GM11168 (cell line): ENCODE data around the gene STK32C.
"Not testable (repeated sequence)": the region's sequence is repeated elsewhere in the genome, so short reads cannot be mapped to it uniquely, and the experiment has no call there.

Source experiments
- in situ Hi-C: fragments of 300-500 bp; cut with MboI; formaldehyde crosslinking; loops from one replicate; pipeline ENCODE4 v1.12.0; 2022; ENCODE audit warnings: low sequenced_read_pairs; ENCODE audit not compliant: unreplicated experiment

STK32C gene

GRCh38 chr10:132307823-132308586, at the start of gene STK32C:
Gene STK32C, minus strand, starts transcription at chr10:132307950. Its CDS starts 117 bp downstream, at chr10:132307833.
- in situ Hi-C loops, result no loop called here

GRCh38 chr10:132356621-132357195, 49.0 kb upstream of the STK32C start:
- in situ Hi-C loops, result no loop called here

- in situ Hi-C loops, result no loop called here
Observed at GRCh38 chr10:132355754-132356153, 48.0 kb upstream of the STK32C start.

DNA sequence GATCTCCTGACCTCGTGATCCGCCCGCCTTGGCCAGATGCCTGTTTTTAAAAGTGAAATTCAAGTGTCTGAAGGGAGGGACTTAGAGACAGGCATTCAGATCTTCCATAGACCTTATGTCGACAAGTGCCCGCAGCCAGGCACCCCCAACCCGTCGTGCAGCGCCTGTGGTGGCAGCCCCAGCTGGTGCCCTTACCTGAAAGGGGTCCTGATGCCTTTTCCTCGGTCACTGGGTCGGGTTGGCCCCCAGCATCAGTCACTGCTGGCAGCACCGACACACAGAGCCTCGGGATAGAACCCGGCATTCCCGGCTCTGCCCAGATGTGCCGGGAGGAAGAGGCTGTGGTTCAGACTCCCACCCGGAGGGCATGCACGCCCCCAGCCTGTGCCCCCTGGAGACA, 47.5 kb upstream of the STK32C start:
- in situ Hi-C loops, result no loop called here

DNA sequence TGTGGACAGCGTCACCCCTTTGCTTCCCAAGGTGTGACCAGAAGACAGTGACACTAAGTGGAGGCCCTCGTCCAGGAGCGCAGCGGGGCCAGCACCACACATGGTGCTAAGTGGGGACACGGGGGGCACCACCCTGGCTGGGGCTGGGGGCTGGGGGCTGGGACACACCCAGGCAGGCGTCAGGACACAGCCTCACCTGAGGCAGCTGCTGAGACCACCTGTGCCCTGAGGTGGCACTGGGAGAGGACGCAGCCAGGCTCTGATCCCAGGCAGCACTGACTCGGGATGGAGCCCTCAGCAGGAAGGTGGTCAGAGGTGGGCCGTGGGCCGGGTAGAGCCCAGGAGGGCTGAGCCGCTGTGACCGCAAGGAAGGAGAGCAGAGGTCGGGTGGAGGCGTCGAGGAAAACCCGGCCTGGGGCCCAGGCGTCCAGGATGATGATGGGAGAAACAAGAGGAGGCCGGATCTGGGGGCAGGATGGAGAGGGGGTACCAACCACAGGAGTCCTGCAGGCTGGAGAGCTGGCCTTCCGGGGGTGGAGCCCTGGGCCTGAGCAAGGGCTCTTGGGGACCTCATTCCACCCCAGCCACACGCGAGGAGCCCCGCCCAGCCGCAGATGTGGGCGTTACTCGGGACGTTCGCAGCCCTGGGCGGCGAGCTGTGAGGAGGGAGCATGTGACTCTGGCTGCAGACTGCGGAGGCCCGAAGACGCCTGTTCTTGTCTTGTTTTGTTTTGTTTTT, 46.8 kb upstream of the STK32C start:
- in situ Hi-C loops, result no loop called here

DNA sequence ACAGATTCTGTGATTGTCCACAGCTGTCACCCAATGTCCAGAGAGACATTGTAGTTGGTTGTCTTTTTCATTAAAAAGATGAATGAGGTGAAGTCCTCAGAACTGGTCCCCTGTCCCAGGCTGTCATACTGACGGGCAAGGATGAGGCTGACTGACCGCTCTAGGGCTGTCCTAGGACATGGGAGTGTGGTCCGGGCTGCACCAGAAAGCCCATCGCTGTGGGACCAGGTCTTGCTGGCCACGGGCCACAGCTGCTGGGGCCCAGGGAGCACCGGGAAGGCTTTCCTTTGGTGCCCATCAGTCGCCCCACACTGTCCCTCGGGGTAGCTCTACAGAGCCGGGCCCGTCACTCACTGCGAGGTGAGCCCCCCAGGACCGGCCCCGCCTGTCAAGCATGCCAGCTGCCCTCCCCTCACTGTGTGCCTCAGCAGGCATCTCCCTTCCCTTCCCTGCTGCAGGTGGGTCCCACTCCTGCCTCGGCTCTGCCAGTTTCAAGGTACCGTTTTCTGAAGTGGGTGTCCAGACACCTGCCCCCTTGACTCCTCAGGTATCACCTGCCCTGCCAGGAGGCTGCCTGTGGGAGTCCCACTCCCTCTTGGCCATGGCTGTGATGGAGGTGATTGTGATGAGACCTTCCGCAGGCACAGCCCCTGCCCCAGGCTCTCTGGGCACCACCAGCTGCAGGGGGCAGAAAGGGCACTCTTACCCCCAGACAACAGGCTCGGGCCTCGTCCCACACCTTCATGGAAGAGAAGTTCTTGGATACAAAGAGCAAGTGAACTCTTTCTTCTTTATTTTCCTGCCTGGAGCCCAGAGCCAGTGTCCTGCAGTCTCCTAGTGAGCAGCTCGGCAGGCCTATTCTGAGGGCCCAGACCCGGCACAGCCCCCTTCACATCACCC, 46.0 kb upstream of the STK32C start:
- in situ Hi-C loops, result no loop called here

GRCh38 chr10:132352462-132353308, 44.9 kb upstream of the STK32C start:
- in situ Hi-C loops, result not testable (repeated sequence)

GRCh38 chr10:132351611-132352010, 43.9 kb upstream of the STK32C start:
- in situ Hi-C loops, result no loop called here

GRCh38 chr10:132350946-132351345, 43.2 kb upstream of the STK32C start:
- in situ Hi-C loops, result no loop called here

GRCh38 chr10:132350391-132350790, 42.6 kb upstream of the STK32C start:
- in situ Hi-C loops, result no loop called here

- in situ Hi-C loops, result no loop called here
Observed at GRCh38 chr10:132349766-132350165, 42.0 kb upstream of the STK32C start.

GRCh38 chr10:132347931-132348267, 40.1 kb upstream of the STK32C start:
- in situ Hi-C loops, result no loop called here

GRCh38 chr10:132347211-132347930, 39.6 kb upstream of the STK32C start:
- in situ Hi-C loops, result no loop called here

DNA sequence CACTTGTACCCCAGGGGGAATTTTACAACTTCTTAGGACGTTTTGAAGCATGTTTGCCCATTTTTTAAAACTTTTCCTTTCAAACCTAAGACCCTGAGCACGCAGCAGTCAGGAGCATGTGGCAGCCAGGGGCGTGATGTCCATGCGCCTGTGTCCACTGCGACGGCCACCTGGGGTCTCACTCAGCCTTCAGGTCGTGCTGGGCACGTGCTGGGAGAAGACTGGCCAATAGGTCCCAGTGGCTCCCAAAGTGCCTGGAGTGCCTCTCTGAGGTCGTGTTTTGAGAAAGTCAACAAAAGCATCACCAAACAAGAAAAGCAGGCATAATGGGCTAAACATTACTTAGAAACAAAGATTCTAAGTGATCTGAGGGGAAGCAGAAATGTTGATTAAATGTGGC, 39.1 kb upstream of the STK32C start:
- in situ Hi-C loops, result no loop called here

GRCh38 chr10:132345345-132345744, 37.6 kb upstream of the STK32C start:
- in situ Hi-C loops, result no loop called here

GRCh38 chr10:132344386-132344785, 36.6 kb upstream of the STK32C start:
- in situ Hi-C loops, result no loop called here

- in situ Hi-C loops, result no loop called here
Observed at GRCh38 chr10:132342553-132342952, 34.8 kb upstream of the STK32C start.

DNA sequence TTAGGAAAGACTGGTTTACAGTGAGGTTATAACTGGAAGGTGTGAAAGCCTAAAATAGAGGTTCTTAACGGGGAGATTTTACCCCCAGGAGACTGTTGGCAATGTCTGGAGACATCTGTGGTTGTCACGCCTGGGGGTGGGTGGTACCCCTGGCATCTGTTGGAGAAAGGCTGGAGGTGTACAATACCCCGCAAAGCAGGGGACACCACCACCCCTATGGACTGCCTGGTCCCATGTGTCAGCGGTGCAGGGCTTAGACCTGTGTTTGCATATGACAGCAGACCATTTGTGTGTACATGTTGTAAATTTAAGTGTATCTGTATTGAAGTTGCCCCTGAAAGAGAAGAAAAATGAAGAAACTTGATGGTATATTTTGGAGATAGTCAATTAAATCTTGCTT, 34.0 kb upstream of the STK32C start:
- in situ Hi-C loops, result no loop called here

DNA sequence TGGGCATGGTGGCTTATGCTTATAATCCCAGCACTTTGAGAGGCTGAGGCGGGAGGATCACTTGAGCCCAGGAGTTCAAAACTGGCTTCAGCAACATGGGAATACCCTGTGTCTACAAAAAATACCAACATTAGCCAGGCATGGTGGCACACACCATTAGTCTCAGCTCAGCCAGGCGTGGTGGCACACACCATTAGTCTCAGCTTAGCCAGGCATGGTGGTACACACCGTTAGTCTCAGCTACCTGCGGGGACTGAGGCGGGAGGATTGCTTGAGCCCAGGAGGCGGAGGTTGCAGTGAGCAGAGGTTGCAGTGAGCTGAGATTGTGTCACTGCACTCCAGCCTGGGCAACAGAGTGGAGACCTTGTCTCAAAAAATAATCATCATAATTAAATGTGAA, 33.3 kb upstream of the STK32C start:
- in situ Hi-C loops, result no loop called here
